ENCODE data around the gene FCER1G. TPM values are rescaled to one million over a fixed set of nuclear protein-coding genes. Genes with fewer than 3 reads are reported as not detected.

Gene FCER1G
- total and polyA plus RNA-seq, 2 donors (not counting 3 experiments of a cell fraction or from before 2014, with no cell fraction given), result 1.1 to 1.6 TPM

DNA sequence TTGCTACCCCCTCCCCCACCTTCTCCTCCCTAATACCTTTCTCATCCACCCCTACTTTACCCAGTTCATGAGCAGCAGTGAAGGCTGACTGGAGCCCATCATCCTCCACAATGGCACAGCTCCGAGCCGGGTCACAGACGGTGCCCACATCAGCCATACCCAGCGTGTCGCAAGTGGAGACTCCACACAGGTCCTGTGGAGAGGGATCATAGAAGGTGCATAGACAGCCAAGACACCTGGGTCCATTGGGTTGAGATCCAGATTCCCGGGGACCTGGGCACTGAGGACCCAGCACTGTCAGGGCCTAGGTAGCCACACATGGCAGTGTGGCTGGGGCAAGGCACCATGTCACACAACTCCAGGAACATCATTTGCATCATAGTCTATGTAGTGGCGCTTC, 19.0 kb upstream of the FCER1G start:
- CTCF ChIA-PET, result no interaction called here

DNA sequence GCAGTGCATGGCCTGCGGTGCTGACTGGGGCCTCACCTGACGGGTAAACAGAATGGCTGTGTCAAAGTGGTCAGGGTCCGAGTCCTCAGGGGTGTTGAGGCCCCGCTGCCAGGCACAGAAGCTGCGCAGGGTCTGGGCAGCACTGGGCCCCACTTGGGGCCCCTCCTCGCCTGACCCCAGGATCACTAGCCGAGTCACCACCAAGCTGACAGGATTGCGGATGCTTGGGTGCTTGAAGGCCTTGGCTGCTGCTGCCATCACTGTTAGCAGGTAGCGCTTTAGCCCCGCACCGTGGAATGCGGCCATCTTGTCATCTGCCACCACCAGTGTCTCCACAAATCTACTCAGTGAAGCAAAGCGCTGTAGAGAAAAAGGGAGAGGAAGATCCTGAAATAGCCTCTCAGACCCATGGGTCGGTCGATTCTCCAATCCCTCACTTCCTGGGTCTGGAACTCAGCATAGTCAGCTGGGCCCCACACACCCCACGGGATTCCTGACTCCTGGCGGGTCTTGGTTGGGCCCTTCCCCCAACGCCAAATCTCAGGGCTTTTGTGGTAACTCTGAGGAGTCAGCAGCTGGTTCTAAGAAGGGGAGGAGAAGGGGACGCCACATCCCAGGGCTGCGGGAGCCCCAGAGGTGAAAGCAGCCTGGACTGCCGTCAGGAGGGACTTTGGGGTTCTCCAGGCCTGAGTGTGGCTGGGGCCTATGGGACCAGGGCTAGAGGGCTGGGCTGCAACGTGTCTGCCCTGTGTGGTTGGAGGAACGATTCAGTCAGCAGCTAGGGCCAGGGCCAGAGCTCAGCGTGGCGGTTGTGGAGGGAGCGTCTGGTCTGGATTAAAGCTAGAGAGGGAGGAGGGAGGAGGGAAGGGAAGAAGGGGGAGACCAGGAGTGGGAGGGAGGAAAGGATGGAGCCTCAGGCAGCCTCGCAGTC, 18.3 kb upstream of the FCER1G start:
- DNase-seq (ENCODE audit: low read depth, low spot score), result peak; percentile 39
- ChIA-PET CTCF (interaction anchor here (0.6 to 3.2 kb wide), 6 partner anchors 30 to 193 kb away, joined by 3 to 35 read pairs (median 6); partner anchors contain the start of genes PPOX and TOMM40L), POLR2A (no interaction called here)
- H4K20me1 ChIP-seq (replicated peaks; ENCODE audit: control insufficient read depth, extremely low read depth, insufficient read depth, low read length), result no peaks in the 10 kb centered on the region
- H3K27ac ChIP-seq (ENCODE audit: insufficient read depth, low read depth, low read length), result peak overlapping the region; percentile 30
- H3K9me3 ChIP-seq (replicated peaks; ENCODE audit: control insufficient read depth, insufficient read depth, low read length), result no peaks in the 10 kb centered on the region
- peak overlapping the region; percentile 47 for H3K4me2 ChIP-seq (ENCODE audit: insufficient read depth, low read length)
- FAIRE-seq, result no peak
- peak overlapping the region; percentile 42 for H3K9ac ChIP-seq (replicated peaks; ENCODE audit: extremely low read depth, insufficient read depth, low read length)
- peak overlapping the region; percentile 1 for H2AFZ ChIP-seq (ENCODE audit: low read depth, low read length)
- intact Hi-C loops (cut with micrococcal nuclease), result no loop called here
- peak overlapping the region; percentile 26 to 51 (median 40) for H3K4me3 ChIP-seq (replicated peaks in 1 of 3; ENCODE audit: insufficient read depth in 1 of 3, low read depth in 1 of 3, low read length in 3 of 3)
- peaks cover 0 to 3% of the 10 kb centered on the region in 2 experiments for H3K36me3 ChIP-seq (ENCODE audit: control insufficient read depth in 2 of 2, extremely low read depth in 1 of 2, insufficient read depth in 2 of 2, low read length in 2 of 2)
- no peaks in the 10 kb centered on the region for H3K9me1 ChIP-seq (replicated peaks; ENCODE audit: control insufficient read depth, extremely low read depth, insufficient read depth, low read length)
- no peaks in the 10 kb centered on the region for H3K27me3 ChIP-seq (ENCODE audit: control insufficient read depth in 2 of 2, insufficient read depth in 2 of 2, low read length in 2 of 2)
- dilution Hi-C loops (cut with MboI; ENCODE audit: extremely low pct_ligation_motif_present, low sequenced_read_pairs), result no loop called here
- no TSS peak for BruUV-seq (replicated peaks)
- H3K79me2 ChIP-seq (ENCODE audit: control insufficient read depth, insufficient read depth, low read length), result peaks cover 34% of the 10 kb centered on the region
- peaks cover 54% of the 10 kb centered on the region for H3K4me1 ChIP-seq (ENCODE audit: control insufficient read depth, extremely low read depth, insufficient read depth, low read length)
- TF ChIP-seq POLR2AphosphoS5 (IDR thresholded peaks at IDR 0.05; ENCODE audit: insufficient read depth, low read depth, low read length), result no peak
- TF ChIP-seq EZH2 (IDR thresholded peaks at IDR 0.05; ENCODE audit: borderline replicate concordance, low read depth, low read length, severe bottlenecking), result no peak

More for the DNA sequence above, 19.0 kb upstream of the FCER1G start:
- no TSS peak for BruUV-seq (replicated peaks)
- TF ChIP-seq, protein P1, sequence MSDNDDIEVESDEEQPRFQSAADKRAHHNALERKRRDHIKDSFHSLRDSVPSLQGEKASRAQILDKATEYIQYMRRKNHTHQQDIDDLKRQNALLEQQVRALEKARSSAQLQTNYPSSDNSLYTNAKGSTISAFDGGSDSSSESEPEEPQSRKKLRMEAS (IDR thresholded peaks at IDR 0.05; ENCODE audit: insufficient read depth, insufficient read length), result no peak
- no peak for TF ChIP-seq POLR2A (IDR thresholded peaks at IDR 0.05; ENCODE audit: low read depth, low read length)
- no peak for TF ChIP-seq FOS (IDR thresholded peaks at IDR 0.05; ENCODE audit: borderline replicate concordance, insufficient read depth, low read length)
- TF ChIP-seq POLR2AphosphoS5 (IDR thresholded peaks at IDR 0.05; ENCODE audit: insufficient read depth, low read depth, low read length), result no peak
- TF ChIP-seq EZH2 (IDR thresholded peaks at IDR 0.05; ENCODE audit: borderline replicate concordance, low read depth, low read length, severe bottlenecking), result no peak
- H3K9ac ChIP-seq (replicated peaks; ENCODE audit: extremely low read depth, insufficient read depth, low read length), result no peak overlapping the region
- H3K27ac ChIP-seq (ENCODE audit: insufficient read depth, low read depth, low read length), result no peak overlapping the region
- no peaks in the 10 kb centered on the region for H4K20me1 ChIP-seq (replicated peaks; ENCODE audit: control insufficient read depth, extremely low read depth, insufficient read depth, low read length)
- no peaks in the 10 kb centered on the region for H3K9me3 ChIP-seq (replicated peaks; ENCODE audit: control insufficient read depth, insufficient read depth, low read length)
- no peak for DNase-seq (ENCODE audit: low read depth, low spot score)
- intact Hi-C loops (cut with micrococcal nuclease) (no loop called here), dilution Hi-C loops (cut with MboI; ENCODE audit: extremely low pct_ligation_motif_present, low sequenced_read_pairs) (no loop called here)
- H3K4me3 ChIP-seq (replicated peaks in 1 of 3; ENCODE audit: insufficient read depth in 1 of 3, low read depth in 1 of 3, low read length in 3 of 3), result no peak overlapping the region
- FAIRE-seq, result no peak
- H3K36me3 ChIP-seq (ENCODE audit: control insufficient read depth in 2 of 2, extremely low read depth in 1 of 2, insufficient read depth in 2 of 2, low read length in 2 of 2), result peaks cover 3% of the 10 kb centered on the region in 2 experiments
- H3K79me2 ChIP-seq (ENCODE audit: control insufficient read depth, insufficient read depth, low read length), result peaks cover 34% of the 10 kb centered on the region
- H3K4me2 ChIP-seq (ENCODE audit: insufficient read depth, low read length), result no peak overlapping the region
- peaks cover 47% of the 10 kb centered on the region for H3K4me1 ChIP-seq (ENCODE audit: control insufficient read depth, extremely low read depth, insufficient read depth, low read length)
- no peak overlapping the region for H2AFZ ChIP-seq (ENCODE audit: low read depth, low read length)
- H3K27me3 ChIP-seq (ENCODE audit: control insufficient read depth in 2 of 2, insufficient read depth in 2 of 2, low read length in 2 of 2), result no peaks in the 10 kb centered on the region
- H3K9me1 ChIP-seq (replicated peaks; ENCODE audit: control insufficient read depth, extremely low read depth, insufficient read depth, low read length), result no peaks in the 10 kb centered on the region
- POLR2A ChIA-PET, result no interaction called here

All from endothelial cell of umbilical vein (primary cell).